OCI-LY1 (cell line): ENCODE results near the gene FHIT.

Experiments
- H2AFZ ChIP-seq: fragments of 200-600 bp; sonication (generic), shearing (Covaris generic); 2 replicates; pipeline ENCODE4 v1.6.0; 2014; ENCODE audit warnings: antibody characterized with exemption, mild to moderate bottlenecking, low read length
- H3F3A ChIP-seq: fragments of 200-600 bp; sonication (generic), shearing (Covaris generic); 2 replicates; pipeline ENCODE4 v1.6.0; 2014; ENCODE audit warnings: mild to moderate bottlenecking, antibody characterized with exemption, low read length, moderate library complexity; ENCODE audit not compliant: insufficient read depth
- H3K27ac ChIP-seq: fragments of 200-600 bp; sonication (generic); 2 replicates; pipeline ENCODE4 v1.5.1; 2014; ENCODE audit warnings: low read length, mixed run types, mild to moderate bottlenecking, low read depth; ENCODE audit not compliant: poor library complexity, severe bottlenecking
- H3K27me3 ChIP-seq: fragments of 200-600 bp; sonication (generic); 2 replicates; pipeline ENCODE4 v1.6.0; 2014; ENCODE audit warnings: antibody characterized with exemption, mild to moderate bottlenecking, low read length, moderate library complexity; ENCODE audit not compliant: insufficient read depth
- H3K36me3 ChIP-seq: fragments of 200-600 bp; sonication (generic); 2 replicates; pipeline ENCODE4 v1.6.1; 2014; ENCODE audit warnings: mild to moderate bottlenecking, antibody characterized with exemption, low read length, moderate library complexity, mixed read lengths; ENCODE audit not compliant: insufficient read depth
- H3K4me1 ChIP-seq: fragments of 200-600 bp; sonication (generic); 2 replicates; pipeline ENCODE4 v1.5.1; 2014; ENCODE audit warnings: mild to moderate bottlenecking, low read length, moderate library complexity; ENCODE audit not compliant: insufficient read depth, severe bottlenecking
- H3K4me2 ChIP-seq: fragments of 200-600 bp; sonication (generic), shearing (Covaris generic); 2 replicates; pipeline ENCODE4 v1.6.1; 2014; ENCODE audit warnings: low read length
- H3K4me3 ChIP-seq: fragments of 200-600 bp; sonication (generic); 2 replicates; pipeline ENCODE4 v1.5.1; 2014; ENCODE audit warnings: low read length, low read depth, mild to moderate bottlenecking, mixed read lengths; ENCODE audit not compliant: poor library complexity, severe bottlenecking
- H3K79me2 ChIP-seq: fragments of 200-600 bp; shearing (Covaris generic); 2 replicates; pipeline ENCODE4 v1.6.1; 2016; ENCODE audit warnings: mixed run types, low read length, mixed read lengths; ENCODE audit not compliant: insufficient read depth
- H3K9ac ChIP-seq: fragments of 200-600 bp; sonication (generic), shearing (Covaris generic); 2 replicates; pipeline ENCODE4 v1.6.1; 2014; ENCODE audit warnings: mild to moderate bottlenecking, low read length, mixed read lengths
- H3K9me2 ChIP-seq: fragments of 200-600 bp; sonication (generic), shearing (Covaris generic); 2 replicates; pipeline ENCODE4 v1.6.1; 2014; ENCODE audit warnings: low read depth, mild to moderate bottlenecking, low read length, mixed read lengths
- H3K9me3 ChIP-seq: fragments of 200-600 bp; shearing (Covaris generic); 2 replicates; pipeline ENCODE4 v1.6.1; 2014; ENCODE audit warnings: low read length, mixed read lengths
- H4K20me1 ChIP-seq: fragments of 200-600 bp; sonication (generic), shearing (Covaris generic); 2 replicates; pipeline ENCODE4 v1.6.0; 2016; ENCODE audit warnings: mild to moderate bottlenecking, low read length; ENCODE audit not compliant: insufficient read depth
- EZH2 ChIP-seq: fragments of 200-600 bp; sonication (generic), shearing (Covaris generic); IDR thresholded peaks from 2 replicates; pipeline ENCODE4 v1.8.0; 2017; ENCODE audit warnings: borderline replicate concordance, mixed run types, mild to moderate bottlenecking, antibody characterized with exemption, low read length, moderate library complexity, mixed read lengths
- TF ChIP-seq, protein P1 (sequence below): fragments of 200-600 bp; sonication (generic), shearing (Covaris generic); IDR thresholded peaks from 2 replicates; pipeline ENCODE4 v1.5.1; 2017; ENCODE audit warnings: mild to moderate bottlenecking, antibody characterized with exemption, low read length, moderate library complexity, mixed read lengths

Gene FHIT

DNA sequence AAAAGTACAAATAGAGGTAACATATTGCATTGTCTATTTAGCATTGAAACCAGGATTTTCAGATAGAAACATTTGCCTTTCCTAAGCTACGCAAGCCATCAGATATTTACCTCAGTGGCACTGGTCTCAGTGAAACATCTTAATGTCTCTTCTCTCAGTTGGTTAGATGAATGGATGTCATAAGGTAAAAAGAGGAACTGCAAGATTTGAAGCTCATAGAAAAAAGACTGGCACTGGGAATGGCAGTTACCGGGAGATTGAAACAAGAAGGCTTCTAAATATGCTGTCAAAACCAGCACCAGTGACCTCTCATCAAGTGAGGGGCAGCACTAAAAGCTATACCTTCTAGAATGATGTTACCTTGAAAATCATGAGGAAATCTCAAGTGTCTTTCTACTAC is 486.4 kb downstream of the FHIT start:
- no peaks in the 10 kb centered on the region for H3K27me3 ChIP-seq
- no peak overlapping the region for H3K4me3 ChIP-seq
- no peaks in the 10 kb centered on the region for H3K9me3 ChIP-seq
- H3K27ac ChIP-seq, result no peak overlapping the region
- no peak for TF ChIP-seq EZH2
- TF ChIP-seq, protein P1, sequence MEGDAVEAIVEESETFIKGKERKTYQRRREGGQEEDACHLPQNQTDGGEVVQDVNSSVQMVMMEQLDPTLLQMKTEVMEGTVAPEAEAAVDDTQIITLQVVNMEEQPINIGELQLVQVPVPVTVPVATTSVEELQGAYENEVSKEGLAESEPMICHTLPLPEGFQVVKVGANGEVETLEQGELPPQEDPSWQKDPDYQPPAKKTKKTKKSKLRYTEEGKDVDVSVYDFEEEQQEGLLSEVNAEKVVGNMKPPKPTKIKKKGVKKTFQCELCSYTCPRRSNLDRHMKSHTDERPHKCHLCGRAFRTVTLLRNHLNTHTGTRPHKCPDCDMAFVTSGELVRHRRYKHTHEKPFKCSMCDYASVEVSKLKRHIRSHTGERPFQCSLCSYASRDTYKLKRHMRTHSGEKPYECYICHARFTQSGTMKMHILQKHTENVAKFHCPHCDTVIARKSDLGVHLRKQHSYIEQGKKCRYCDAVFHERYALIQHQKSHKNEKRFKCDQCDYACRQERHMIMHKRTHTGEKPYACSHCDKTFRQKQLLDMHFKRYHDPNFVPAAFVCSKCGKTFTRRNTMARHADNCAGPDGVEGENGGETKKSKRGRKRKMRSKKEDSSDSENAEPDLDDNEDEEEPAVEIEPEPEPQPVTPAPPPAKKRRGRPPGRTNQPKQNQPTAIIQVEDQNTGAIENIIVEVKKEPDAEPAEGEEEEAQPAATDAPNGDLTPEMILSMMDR, result no peak
- no peaks in the 10 kb centered on the region for H4K20me1 ChIP-seq
- H3K4me2 ChIP-seq, result no peak overlapping the region
- H3K4me1 ChIP-seq, result no peaks in the 10 kb centered on the region
- H3F3A ChIP-seq, result no peaks in the 10 kb centered on the region
- H3K9me2 ChIP-seq, result no peaks in the 10 kb centered on the region
- H3K9ac ChIP-seq, result no peak overlapping the region
- no peaks in the 10 kb centered on the region for H3K36me3 ChIP-seq
- no peaks in the 10 kb centered on the region for H3K79me2 ChIP-seq
- no peak overlapping the region for H2AFZ ChIP-seq

DNA sequence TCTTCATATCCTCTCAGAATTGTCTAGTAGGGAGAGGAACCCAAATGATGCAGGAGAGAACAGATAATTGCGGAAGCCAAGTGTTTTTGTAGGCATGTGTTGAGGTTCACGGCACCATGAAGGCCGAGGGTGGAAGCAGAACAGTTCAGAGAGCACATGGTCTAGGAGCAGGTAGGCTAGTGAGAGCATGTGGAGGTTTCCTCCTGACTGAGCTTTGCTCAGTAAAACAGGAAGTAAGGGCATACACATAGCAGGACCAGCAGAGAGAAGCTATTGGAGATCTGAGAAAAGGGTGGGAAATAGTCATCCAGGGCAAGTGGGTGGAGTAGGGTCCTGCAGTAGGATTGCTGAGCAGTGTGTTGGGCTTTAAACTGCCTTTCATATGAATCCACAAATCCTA is 491.1 kb downstream of the FHIT start:
- TF ChIP-seq, protein P1, result no peak
- TF ChIP-seq EZH2, result no peak
- Histone ChIP-seq H4K20me1 (no peaks in the 10 kb centered on the region), H3K4me3 (no peak overlapping the region), H3K27ac (no peak overlapping the region), H3K4me2 (no peak overlapping the region), H3K36me3 (no peaks in the 10 kb centered on the region), H3K79me2 (no peaks in the 10 kb centered on the region), H2AFZ (no peak overlapping the region), H3K9me3 (no peaks in the 10 kb centered on the region), H3F3A (no peaks in the 10 kb centered on the region), H3K9me2 (no peaks in the 10 kb centered on the region), H3K9ac (no peak overlapping the region), H3K4me1 (peaks cover 7% of the 10 kb centered on the region), H3K27me3 (no peaks in the 10 kb centered on the region)

DNA sequence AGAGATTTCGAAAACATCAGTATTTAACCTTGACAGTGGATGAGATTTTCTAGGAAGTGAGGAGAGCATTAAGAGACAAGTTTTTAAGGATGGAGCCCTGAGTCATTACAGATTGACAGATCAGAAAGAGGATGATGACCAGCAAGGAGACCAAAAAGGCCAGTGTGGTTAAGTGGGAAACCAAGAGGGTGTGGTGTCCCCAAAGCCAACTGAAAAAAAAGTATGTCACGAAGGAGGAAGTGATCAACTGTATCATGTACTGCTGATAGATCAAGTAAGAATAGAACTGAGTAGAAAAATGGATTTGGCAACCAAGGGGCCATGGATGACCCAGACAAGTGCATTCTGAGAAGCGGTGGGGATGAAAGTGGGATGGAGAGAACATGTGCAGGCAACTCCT is 491.8 kb downstream of the FHIT start:
- H3K36me3 ChIP-seq, result no peaks in the 10 kb centered on the region
- H3K4me2 ChIP-seq, result no peak overlapping the region
- no peaks in the 10 kb centered on the region for H3K9me2 ChIP-seq
- H3K27me3 ChIP-seq, result no peaks in the 10 kb centered on the region
- no peaks in the 10 kb centered on the region for H3K79me2 ChIP-seq
- no peaks in the 10 kb centered on the region for H3K9me3 ChIP-seq
- H3K4me3 ChIP-seq, result no peak overlapping the region
- H3K27ac ChIP-seq, result no peak overlapping the region
- H3K9ac ChIP-seq, result no peak overlapping the region
- H2AFZ ChIP-seq, result no peak overlapping the region
- H3K4me1 ChIP-seq, result peaks cover 7% of the 10 kb centered on the region
- H3F3A ChIP-seq, result no peaks in the 10 kb centered on the region
- TF ChIP-seq, protein P1, result no peak
- no peak for TF ChIP-seq EZH2
- no peaks in the 10 kb centered on the region for H4K20me1 ChIP-seq
